GM23338 (cell line): Measurements from ENCODE around the gene PRSS3. TPM values are rescaled to one million over a fixed set of nuclear protein-coding genes. Genes with fewer than 3 reads are reported as not detected.
"Not testable (repeated sequence)": the region's sequence is repeated elsewhere in the genome, so short reads cannot be mapped to it uniquely, and the experiment has no call there.

Experiments used
- ATAC-seq: fragments of 200-7000 bp; cut with Tn5 transposase; 3 replicates; pipeline ENCODE4 v1.9.1; 2020
- DNase-seq: peaks from one replicate; pipeline ENCODE4 v3.0.0-alpha.2; 2015; ENCODE audit warnings: low spot score
- H2AFZ ChIP-seq: fragments of 200-600 bp; sonication (generic); 2 replicates; pipeline ENCODE4 v1.8.0; 2016; ENCODE audit warnings: antibody characterized with exemption, mild to moderate bottlenecking, moderate library complexity
- H3F3A ChIP-seq: fragments of 200-600 bp; sonication (generic); replicated peaks from 2 replicates; pipeline ENCODE4 v1.8.0; 2017; ENCODE audit warnings: antibody characterized with exemption, mixed run types, low read depth
- H3K27ac ChIP-seq: fragments of 200-600 bp; sonication (generic); 2 replicates; pipeline ENCODE4 v1.6.1; 2016; ENCODE audit warnings: low read depth
- H3K27me3 ChIP-seq: fragments of 200-600 bp; sonication (generic); 2 replicates; pipeline ENCODE4 v1.8.0; 2016; ENCODE audit warnings: mild to moderate bottlenecking, mixed run types, moderate library complexity; ENCODE audit not compliant: insufficient read depth
- H3K36me3 ChIP-seq: fragments of 200-600 bp; sonication (generic); 2 replicates; pipeline ENCODE4 v1.8.0; 2016; ENCODE audit warnings: mild to moderate bottlenecking; ENCODE audit not compliant: insufficient read depth
- H3K4me1 ChIP-seq: fragments of 200-600 bp; sonication (generic); 2 replicates; pipeline ENCODE4 v1.8.0; 2016; ENCODE audit warnings: mild to moderate bottlenecking, moderate library complexity; ENCODE audit not compliant: insufficient read depth
- H3K4me2 ChIP-seq: fragments of 200-600 bp; sonication (generic); 2 replicates; pipeline ENCODE4 v1.7.1; 2017; ENCODE audit warnings: mixed run types
- H3K4me3 ChIP-seq: fragments of 200-600 bp; sonication (generic); 2 replicates; pipeline ENCODE4 v1.6.1; 2016; ENCODE audit warnings: mixed run types
- H3K79me2 ChIP-seq: fragments of 200-600 bp; sonication (generic); replicated peaks from 2 replicates; pipeline ENCODE4 v1.8.0; 2017; ENCODE audit warnings: mild to moderate bottlenecking; ENCODE audit not compliant: insufficient read depth
- H3K9me2 ChIP-seq: fragments of 200-600 bp; sonication (generic); 2 replicates; pipeline ENCODE4 v1.8.0; 2017; ENCODE audit not compliant: insufficient read depth
- H4K20me1 ChIP-seq: fragments of 200-600 bp; sonication (generic); replicated peaks from 2 replicates; pipeline ENCODE4 v1.8.0; 2017; ENCODE audit warnings: mild to moderate bottlenecking; ENCODE audit not compliant: insufficient read depth
- H3K27ac Mint-ChIP-seq: 2 replicates; pipeline ENCODE4 v1.8.0; 2020; ENCODE audit warnings: inconsistent platforms, mild to moderate bottlenecking, moderate library complexity, mixed read lengths
- H3K27me3 Mint-ChIP-seq: 3 replicates; pipeline ENCODE4 v1.8.0; 2022; ENCODE audit warnings: low read depth, mild to moderate bottlenecking, moderate library complexity, mixed read lengths, inconsistent platforms; ENCODE audit not compliant: insufficient read depth, poor library complexity
- H3K36me3 Mint-ChIP-seq: 3 replicates; pipeline ENCODE4 v1.8.0; 2021; ENCODE audit warnings: low read depth, mild to moderate bottlenecking, inconsistent platforms, moderate library complexity, mixed read lengths
- H3K4me1 Mint-ChIP-seq: 3 replicates; pipeline ENCODE4 v1.8.0; 2020; ENCODE audit warnings: mild to moderate bottlenecking, inconsistent platforms, mixed read lengths
- H3K4me3 Mint-ChIP-seq: 3 replicates; pipeline ENCODE4 v1.8.0; 2021; ENCODE audit warnings: moderate library complexity, mild to moderate bottlenecking, inconsistent platforms, mixed read lengths
- H3K9me3 Mint-ChIP-seq: 3 replicates; pipeline ENCODE4 v1.8.0; 2020; ENCODE audit warnings: moderate library complexity, mild to moderate bottlenecking, inconsistent platforms, mixed read lengths
- polyA plus RNA-seq: library from polyadenylated mRNA; unstranded; fragments of >200 nt; fragmentation: Nextera tagmentation; extraction: Ambion mirVana; gene quantifications from 2 replicates; pipeline ENCODE4 v1.2.1, GENCODE V29; 2016
- small RNA-seq: library from RNA; depleted of rRNA; stranded (forward); fragments of <200 nt; gene quantifications from one replicate; pipeline ENCODE3, GENCODE V24; 2014; ENCODE audit warnings: low replicate concordance
- total RNA-seq: library from RNA; depleted of rRNA; stranded (reverse); fragments of >200 nt; shearing (Covaris generic); gene quantifications from 2 replicates; pipeline ENCODE4 v1.2.3, GENCODE V29; 2014; rRNA removed

The PRSS3 gene
- total and polyA plus RNA-seq, 2 experiments from 2014 or later, result 4.2 to 4.5 TPM

GRCh38 chr9:33847894-33848205, 52.5 kb downstream of the PRSS3 start:
- H3K27me3 ChIP-seq, H3K27ac Mint-ChIP-seq, ATAC-seq, H2AFZ ChIP-seq, H3K4me3 Mint-ChIP-seq, H3K36me3 ChIP-seq, DNase-seq, H3K27ac ChIP-seq, H3K4me2 ChIP-seq, H3K9me3 Mint-ChIP-seq, H3K27me3 Mint-ChIP-seq, H3K4me3 ChIP-seq, H3F3A ChIP-seq, H3K36me3 Mint-ChIP-seq, H3K9me2 ChIP-seq: not testable (repeated sequence)
- H3K4me1 ChIP-seq, result peaks cover 13% of the 10 kb centered on the region
- peaks cover 50% of the 10 kb centered on the region for H4K20me1 ChIP-seq
- H3K79me2 ChIP-seq, result peaks cover 100% of the 10 kb centered on the region
- H3K4me1 Mint-ChIP-seq, result peaks cover 21% of the 10 kb centered on the region

Small RNA genes lying within 50 kb of the gene (small RNA-seq; reads per million reads assigned to genes)
- not detected for gene RF00019

Other genes starting within 250 kb of the PRSS3 start
- 32.5 and 36.4 TPM in 2 replicates for gene UBE2R2, start 21.6 kb downstream of the PRSS3 start, total RNA-seq
- gene UBE2R2, start 21.6 kb downstream of the PRSS3 start, polyA plus RNA-seq, result 23.2 and 23.4 TPM in 2 replicates